K562 (cell line): Measurements from ENCODE around the gene PLS1. TPM values are rescaled to one million over a fixed set of nuclear protein-coding genes. Genes with fewer than 3 reads are reported as not detected.

Experiments
- ATAC-seq: fragments of 200-7000 bp; cut with Tn5 transposase; 3 replicates; pipeline ENCODE4 v1.9.1; 2020; ENCODE audit warnings: moderate library complexity
- BruUV-seq: library from RNA; stranded (reverse); fragments of 400-500 nt; replicated peaks from 2 replicates; lab custom pipeline; 2021; lab: Mats Ljungman, UMichigan
- CTCF ChIA-PET: fragments of 300-600 bp; formaldehyde crosslinking; extraction: SDS; loops from one replicate; lab custom pipeline; 2021; ENCODE audit warnings: low intra/inter-chr PET ratio; lab: Yijun Ruan, JAX
- POLR2A ChIA-PET: fragments of 300-600, 350-650 bp; sonication (Branson Sonifier 250); formaldehyde crosslinking; extraction: SDS; loops from one replicate; lab custom pipeline; 2021; ENCODE audit warnings: antibody characterized with exemption, inconsistent platforms; lab: Yijun Ruan, JAX
- DNase-seq, 4 experiments: peaks; one replicate each; pipeline versions ENCODE4 v3.0.0 to v3.0.0-alpha.2; 2011 to 2018; ENCODE audit warnings: low spot score in 3 of 4, mixed read lengths in 3 of 4; ENCODE audit errors: extremely low read depth in 1 of 4
- FAIRE-seq: peaks from 2 replicates; lab custom pipeline; 2011; peaks lifted over from hg19 to GRCh38; lab: Jason Lieb, UNC
- H2AFZ ChIP-seq: 2 replicates; pipeline ENCODE4 v1.6.0; 2011; ENCODE audit warnings: low read depth, low read length, control low read depth, inconsistent platforms
- H3K27ac ChIP-seq: fragments of 200-600 bp; 3 replicates; pipeline ENCODE4 v1.8.0; 2011; ENCODE audit warnings: low read depth, mild to moderate bottlenecking, control low read depth, inconsistent platforms, low read length, moderate library complexity, mixed read lengths; ENCODE audit errors: extremely low read depth
- H3K27me3 ChIP-seq, 2 experiments: fragments of 300-600 bp in 1 of 2; 2 replicates in 1 of 2; 3 replicates in 1 of 2; pipeline versions ENCODE4 v1.6.0 to v1.8.0; 2011; ENCODE audit warnings: inconsistent platforms in 2 of 2, low read length in 2 of 2, mild to moderate bottlenecking in 1 of 2, mixed read lengths in 1 of 2, moderate library complexity in 1 of 2; ENCODE audit not compliant: control insufficient read depth in 2 of 2, insufficient read depth in 2 of 2
- H3K36me3 ChIP-seq: fragments of 300-600 bp; 3 replicates; pipeline ENCODE4 v1.8.0; 2011; ENCODE audit warnings: mild to moderate bottlenecking, low read length, inconsistent platforms; ENCODE audit not compliant: control insufficient read depth, insufficient read depth
- H3K4me1 ChIP-seq, 2 experiments: fragments of 200-600 bp in 1 of 2; replicated peaks in 1 of 2; 2 replicates in 1 of 2; 3 replicates in 1 of 2; pipeline versions ENCODE4 v1.5.1 to v1.8.0; 2011; ENCODE audit warnings: inconsistent platforms in 2 of 2, low read length in 2 of 2, mild to moderate bottlenecking in 1 of 2, mixed read lengths in 1 of 2, moderate library complexity in 1 of 2; ENCODE audit not compliant: control insufficient read depth in 2 of 2, insufficient read depth in 2 of 2
- H3K4me2 ChIP-seq: 2 replicates; pipeline ENCODE4 v1.6.1; 2011; ENCODE audit warnings: low read length, control low read depth, inconsistent platforms, mixed read lengths; ENCODE audit not compliant: insufficient read depth
- H3K4me3 ChIP-seq: fragments of 200-600 bp; sonication (generic), shearing (Covaris generic); 2 replicates; pipeline ENCODE4 v1.5.1; 2016; ENCODE audit warnings: control low read depth, inconsistent platforms
- H3K79me2 ChIP-seq: fragments of 200-600 bp; 3 replicates; pipeline ENCODE4 v1.8.0; 2011; ENCODE audit warnings: low read length, inconsistent platforms; ENCODE audit not compliant: control insufficient read depth, insufficient read depth
- H3K9ac ChIP-seq, 2 experiments: 2 replicates each; pipeline versions ENCODE4 v1.6.0 to v1.6.1; 2011; ENCODE audit warnings: low read depth in 2 of 2, low read length in 2 of 2, control low read depth in 1 of 2, inconsistent platforms in 1 of 2, mild to moderate bottlenecking in 1 of 2, mixed read lengths in 1 of 2; ENCODE audit not compliant: insufficient read depth in 1 of 2
- H3K9me1 ChIP-seq: one replicate; pipeline ENCODE4 v1.6.0; 2011; ENCODE audit warnings: inconsistent platforms, mild to moderate bottlenecking, low read length, moderate library complexity; ENCODE audit not compliant: control insufficient read depth, insufficient read depth
- H3K9me3 ChIP-seq: replicated peaks from 2 replicates; pipeline ENCODE4 v1.5.1; 2011; ENCODE audit warnings: low read depth, low read length, inconsistent platforms; ENCODE audit not compliant: control insufficient read depth, insufficient read depth
- H4K20me1 ChIP-seq: replicated peaks from 2 replicates; pipeline ENCODE4 v1.6.1; 2011; ENCODE audit warnings: low read length, inconsistent platforms, mixed read lengths; ENCODE audit not compliant: control insufficient read depth, insufficient read depth
- DNMT1 ChIP-seq: fragments of 450-650 bp; IDR thresholded peaks from 2 replicates; pipeline ENCODE4 v1.6.1; 2016; ENCODE audit warnings: antibody characterized with exemption, mild to moderate bottlenecking
- FOSL1 ChIP-seq: fragments of 200-800 bp; sonication (Bioruptor generic); conservative IDR thresholded peaks from 2 replicates; pipeline ENCODE4 v1.6.1; 2016; ENCODE audit warnings: missing genetic modification characterization, missing compliant biosample characterization
- FOXK2 ChIP-seq, 2 experiments: fragments of 450-650 bp; IDR thresholded peaks in 1 of 2; conservative IDR thresholded peaks in 1 of 2; 2 replicates each; pipeline ENCODE4 v1.6.1; 2016; ENCODE audit warnings: low read depth in 2 of 2, mild to moderate bottlenecking in 1 of 2
- HNRNPUL1 ChIP-seq: fragments of 200-400 bp; formaldehyde crosslinking; IDR thresholded peaks from 2 replicates; pipeline ENCODE4 v1.6.1; 2017; ENCODE audit warnings: low read length
- KDM1A ChIP-seq, 2 experiments: fragments of 450-650 bp; IDR thresholded peaks; 2 replicates each; pipeline ENCODE4 v1.6.1; 2016; ENCODE audit warnings: mild to moderate bottlenecking in 2 of 2
- MEIS2 ChIP-seq: fragments of 450-650 bp; IDR thresholded peaks from 2 replicates; pipeline ENCODE4 v1.6.1; 2014; ENCODE audit warnings: mild to moderate bottlenecking; ENCODE audit not compliant: partially characterized antibody
- NFIC ChIP-seq: fragments of 450-650 bp; IDR thresholded peaks from 2 replicates; pipeline ENCODE4 v1.6.1; 2017; ENCODE audit warnings: mild to moderate bottlenecking, inconsistent platforms
- TAF15 ChIP-seq: fragments of 200-400 bp; formaldehyde crosslinking; IDR thresholded peaks from 2 replicates; pipeline ENCODE4 v1.6.1; 2017; ENCODE audit warnings: mild to moderate bottlenecking, low read depth, low read length, moderate library complexity
- TRIM25 ChIP-seq: fragments of 450-650 bp; IDR thresholded peaks from 2 replicates; pipeline ENCODE4 v1.7.0; 2016; ENCODE audit warnings: borderline replicate concordance
- ZNF12 ChIP-seq: sonication (generic); formaldehyde crosslinking; IDR thresholded peaks from 2 replicates; pipeline ENCODE4 v1.4.0; 2020; ENCODE audit warnings: mild to moderate bottlenecking, missing genetic modification reagents
- ZNF23 ChIP-seq: fragments of 250-450 bp; sonication (Bioruptor Pico); IDR thresholded peaks from 2 replicates; pipeline ENCODE4 v1.4.0; 2020; ENCODE audit warnings: mild to moderate bottlenecking
- ZNF239 ChIP-seq: fragments of 250-450 bp; sonication (Bioruptor Pico); IDR thresholded peaks from 2 replicates; pipeline ENCODE4 v1.4.0; 2020; ENCODE audit warnings: mild to moderate bottlenecking
- WGBS: fragments of 100-300 bp; shearing (Covaris generic); methylation state at CpG from one replicate; pipeline ENCODE4 v1.1.6; 2016; ENCODE audit warnings: low coverage, mixed read lengths; ENCODE audit not compliant: insufficient coverage; ENCODE audit errors: missing lambda C conversion rate; 5-methylcytosine and 5-hydroxymethylcytosine counted together
- in situ Hi-C: fragments of 300-500 bp; cut with MboI; formaldehyde crosslinking; loops from 4 replicates; pipeline ENCODE4 v1.15.0; 2018; ENCODE audit warnings: inconsistent platforms, mixed read lengths
- intact Hi-C: fragments of 100-400 bp; cut with micrococcal nuclease; formaldehyde crosslinking; loops from 2 replicates; pipeline ENCODE4 v1.14.2; 2022
- polyA plus RNA-seq, 8 experiments: library from polyadenylated mRNA; depleted of rRNA in 4 of 8; stranded (reverse) in 5 of 8; unstranded in 3 of 8; fragments of >200 nt; fragmentation: Nextera tagmentation in 2 of 8; fragmentation: Illumina TruSeq in 1 of 8; extraction: Ambion mirVana in 2 of 8; extraction: Trizol in 1 of 8; gene quantifications; 2 replicates each; pipeline versions ENCODE4 v1.2.1 to v1.2.3, GENCODE V29; 2011 to 2014; ENCODE audit warnings: inconsistent platforms in 1 of 8, missing spikeins in 1 of 8
- total RNA-seq, 7 experiments: library from RNA; depleted of rRNA in 6 of 7; stranded (reverse); fragments of >200 nt in 6 of 7; fragmentation: Illumina TruSeq in 2 of 7; extraction: Trizol in 2 of 7; gene quantifications; 2 replicates each; pipeline versions ENCODE4 v1.2.1 to v1.2.3, GENCODE V29; 2011 to 2021; ENCODE audit warnings: low replicate concordance in 1 of 7

The PLS1 gene
- total and polyA plus RNA-seq, 9 of the 15 experiments (the other 6 are each of a cell fraction or from before 2014, with no cell fraction given): 6.1 to 21.3 (median 13.0) TPM

GRCh38 chr3:142608631-142609030 is 12.4 kb downstream of the PLS1 start:
- no peak overlapping the region for H3K4me3 ChIP-seq
- FAIRE-seq: no peak
- ChIA-PET CTCF (no interaction called here), POLR2A (interaction anchor here (1.0 to 2.4 kb wide), 3 partner anchors 12 to 20 kb away, joined by 4 to 9 read pairs (median 8); partner anchors contain the start of gene PLS1)
- no peak overlapping the region for H3K4me2 ChIP-seq
- WGBS: 43% methylated on average over 1 of the region's 1 CpG
- H3K27ac ChIP-seq: no peak overlapping the region
- in situ Hi-C loops: no loop called here
- ATAC-seq: no peak
- no peaks in the 10 kb centered on the region for H3K9me3 ChIP-seq
- no peak for TF ChIP-seq TRIM25
- H2AFZ ChIP-seq: no peak overlapping the region
- no peaks in the 10 kb centered on the region for H4K20me1 ChIP-seq
- DNase-seq: no peak
- H3K9ac ChIP-seq: no peak overlapping the region
- H3K9me1 ChIP-seq: no peaks in the 10 kb centered on the region
- H3K79me2 ChIP-seq: no peaks in the 10 kb centered on the region
- no TSS peak for BruUV-seq
- H3K4me1 ChIP-seq: peaks cover 0 to 4% of the 10 kb centered on the region in 2 experiments; a peak in 1 of 5 replicates
- intact Hi-C loops: no loop called here
- H3K36me3 ChIP-seq: no peaks in the 10 kb centered on the region
- no peaks in the 10 kb centered on the region for H3K27me3 ChIP-seq

GRCh38 chr3:142609136-142609535 is 12.9 kb downstream of the PLS1 start:
- Histone ChIP-seq H3K4me2 (no peak overlapping the region), H4K20me1 (no peaks in the 10 kb centered on the region), H2AFZ (no peak overlapping the region), H3K79me2 (no peaks in the 10 kb centered on the region), H3K9ac (no peak overlapping the region), H3K27me3 (no peaks in the 10 kb centered on the region)
- WGBS: 67% methylated on average over 1 of the region's 1 CpG
- POLR2A ChIA-PET: interaction anchor here (0.9 to 2.4 kb wide), 5 partner anchors 12 to 392 kb away, joined by 3 to 9 read pairs (median 6); partner anchors contain the start of genes PLS1 and U2SURP
- DNase-seq: no peak
- BruUV-seq: no TSS peak
- TF ChIP-seq ZNF23 (CRISPR knock-in tag): no peak
- TF ChIP-seq HNRNPUL1: no peak
- TF ChIP-seq FOSL1: 0 out of 2 replicates have a peak, but pooled peaks have one; percentile 19
- no peak for TF ChIP-seq DNMT1
- TF ChIP-seq TAF15: no peak
- peak; percentile 34 for TF ChIP-seq NFIC
- TF ChIP-seq MEIS2: peak; percentile 11
- TF ChIP-seq ZNF12: peak; percentile 89; the same call in 1 of the 2 replicates
- TF ChIP-seq ZNF239 (CRISPR knock-in tag): no peak
- TF ChIP-seq KDM1A (IDR thresholded peaks at IDR 0.05): peak; percentile 77 to 83
- TF ChIP-seq FOXK2 (conservative IDR thresholded peaks at IDR 0.05 in 1 of 2, IDR thresholded peaks at IDR 0.05 in 1 of 2; ENCODE audit: low read depth in 2 of 2): no peak
- TF ChIP-seq, all 486 proteins: peak for 5
- Histone ChIP-seq H3K4me1 (peaks cover 0 to 4% of the 10 kb centered on the region in 2 experiments; a peak in 1 of 5 replicates), H3K27ac (no peak overlapping the region), H3K9me3 (no peaks in the 10 kb centered on the region), H3K4me3 (no peak overlapping the region), H3K36me3 (no peaks in the 10 kb centered on the region), H3K9me1 (no peaks in the 10 kb centered on the region)
- ATAC-seq (no peak), FAIRE-seq (peak; percentile 48)
- CTCF ChIA-PET: no interaction called here
- intact Hi-C loops (no loop called here), in situ Hi-C loops (no loop called here)
